Epithelial cell of prostate (primary cell): ENCODE measurements around the gene ATP4B.

ENCODE experiments used
- DNase-seq: peaks from one replicate; pipeline ENCODE4 v3.0.0-alpha.2; 2011; ENCODE audit warnings: low read depth, low spot score
- H3K27ac ChIP-seq: fragments of 450-650 bp; 2 replicates; pipeline ENCODE4 v1.5.1; 2017; ENCODE audit warnings: mild to moderate bottlenecking

Gene ATP4B

GRCh38 chr13:113611996-113612395, 46.0 kb downstream of the ATP4B start:
- H3K27ac ChIP-seq: no peak overlapping the region

GRCh38 chr13:113610266-113610665, 47.7 kb downstream of the ATP4B start:
- no peak overlapping the region for H3K27ac ChIP-seq
- no peak for DNase-seq

More at GRCh38 chr13:113611996-113612395, 46.0 kb downstream of the ATP4B start:
- no peak for DNase-seq

GRCh38 chr13:113609616-113610015, 48.4 kb downstream of the ATP4B start:
- no peak for DNase-seq
- no peak overlapping the region for H3K27ac ChIP-seq

- no peak for DNase-seq
- H3K27ac ChIP-seq: no peak overlapping the region
Observed at GRCh38 chr13:113608967-113609533, 48.9 kb downstream of the ATP4B start.

GRCh38 chr13:113607889-113608635, 49.9 kb downstream of the ATP4B start:
- no peak for DNase-seq
- H3K27ac ChIP-seq: no peak overlapping the region

GRCh38 chr13:113607056-113607888, 50.7 kb downstream of the ATP4B start:
- DNase-seq: no peak
- H3K27ac ChIP-seq: no peak overlapping the region

- H3K27ac ChIP-seq: no peak overlapping the region
- DNase-seq: no peak
Observed at GRCh38 chr13:113605866-113606438, 52.0 kb downstream of the ATP4B start.

GRCh38 chr13:113605461-113605860, 52.5 kb downstream of the ATP4B start:
- H3K27ac ChIP-seq: no peak overlapping the region

GRCh38 chr13:113604186-113604585, 53.8 kb downstream of the ATP4B start:
- no peak for DNase-seq
- H3K27ac ChIP-seq: no peak overlapping the region

More at GRCh38 chr13:113605461-113605860, 52.5 kb downstream of the ATP4B start:
- no peak for DNase-seq

- H3K27ac ChIP-seq: no peak overlapping the region
Observed at GRCh38 chr13:113603116-113603710, 54.8 kb downstream of the ATP4B start.

GRCh38 chr13:113602291-113602988, 55.6 kb downstream of the ATP4B start:
- DNase-seq: no peak
- no peak overlapping the region for H3K27ac ChIP-seq

More at GRCh38 chr13:113603116-113603710, 54.8 kb downstream of the ATP4B start:
- no peak for DNase-seq

GRCh38 chr13:113601166-113602070, 56.6 kb downstream of the ATP4B start:
- no peak overlapping the region for H3K27ac ChIP-seq
- DNase-seq: no peak

GRCh38 chr13:113599391-113599790, 58.6 kb downstream of the ATP4B start:
- no peak overlapping the region for H3K27ac ChIP-seq
- DNase-seq: no peak
